H9 (cell line): ENCODE results near the gene DHCR24. TPM values are rescaled to one million over a fixed set of nuclear protein-coding genes. Genes with fewer than 3 reads are reported as not detected.

Experiments used
- DNase-seq: peaks from one replicate; pipeline ENCODE4 v3.0.0-alpha.2; 2017
- H2AFZ ChIP-seq: one replicate; pipeline ENCODE4 v1.6.1; 2013; ENCODE audit warnings: mild to moderate bottlenecking, low read length, control low read depth, moderate library complexity
- H2AK5ac ChIP-seq: 2 replicates; pipeline ENCODE4 v1.6.1; 2013; ENCODE audit warnings: low read length, control low read depth, mixed read lengths; ENCODE audit not compliant: insufficient read length
- H2BK120ac ChIP-seq: one replicate; pipeline ENCODE4 v1.6.1; 2013; ENCODE audit warnings: low read depth, mild to moderate bottlenecking, low read length, control low read depth, inconsistent platforms; ENCODE audit not compliant: poor library complexity, severe bottlenecking
- H2BK12ac ChIP-seq: 2 replicates; pipeline ENCODE4 v1.6.1; 2013; ENCODE audit warnings: low read length, control low read depth, mixed read lengths, low read depth; ENCODE audit not compliant: insufficient read length
- H2BK15ac ChIP-seq: 2 replicates; pipeline ENCODE4 v1.6.1; 2013; ENCODE audit warnings: low read depth, low read length, control low read depth
- H2BK20ac ChIP-seq: one replicate; pipeline ENCODE4 v1.6.1; 2013; ENCODE audit warnings: low read depth, mild to moderate bottlenecking, low read length, control low read depth, inconsistent platforms; ENCODE audit not compliant: poor library complexity, severe bottlenecking
- H2BK5ac ChIP-seq: 2 replicates; pipeline ENCODE4 v1.6.1; 2013; ENCODE audit warnings: low read length, control low read depth, mixed read lengths; ENCODE audit not compliant: insufficient read length
- H3K14ac ChIP-seq: 2 replicates; pipeline ENCODE4 v1.6.1; 2013; ENCODE audit warnings: low read length, control low read depth; ENCODE audit not compliant: insufficient read depth
- H3K18ac ChIP-seq: 2 replicates; pipeline ENCODE4 v1.6.1; 2013; ENCODE audit warnings: low read depth, mild to moderate bottlenecking, mixed read lengths, low read length, control low read depth; ENCODE audit not compliant: insufficient read length
- H3K23ac ChIP-seq: 2 replicates; pipeline ENCODE4 v1.6.1; 2013; ENCODE audit warnings: low read length, control low read depth, mixed read lengths, low read depth; ENCODE audit not compliant: insufficient read length
- H3K23me2 ChIP-seq: 2 replicates; pipeline ENCODE4 v1.6.1; 2013; ENCODE audit warnings: low read depth, mild to moderate bottlenecking, mixed read lengths, low read length, control low read depth; ENCODE audit not compliant: insufficient read length, poor library complexity, severe bottlenecking
- H3K27ac ChIP-seq: 2 replicates; pipeline ENCODE4 v1.5.1; 2013; ENCODE audit warnings: low read length, control low read depth, mixed read lengths, low read depth; ENCODE audit not compliant: insufficient read length
- H3K27me3 ChIP-seq: 2 replicates; pipeline ENCODE4 v1.6.1; 2013; ENCODE audit warnings: low read length, control low read depth, inconsistent platforms; ENCODE audit not compliant: insufficient read depth
- H3K4ac ChIP-seq: 2 replicates; pipeline ENCODE4 v1.6.1; 2013; ENCODE audit warnings: low read depth, mild to moderate bottlenecking, control low read depth, inconsistent platforms, low read length, moderate library complexity
- H3K4me1 ChIP-seq: 2 replicates; pipeline ENCODE4 v1.6.1; 2013; ENCODE audit warnings: low read length, control low read depth, inconsistent platforms; ENCODE audit not compliant: insufficient read depth
- H3K4me2 ChIP-seq: 2 replicates; pipeline ENCODE4 v1.6.1; 2013; ENCODE audit warnings: low read length, control low read depth, mixed read lengths; ENCODE audit not compliant: insufficient read length, insufficient read depth
- H3K56ac ChIP-seq: 2 replicates; pipeline ENCODE4 v1.6.1; 2013; ENCODE audit warnings: low read depth, mild to moderate bottlenecking, mixed read lengths, low read length, control low read depth; ENCODE audit not compliant: insufficient read length
- H3K79me1 ChIP-seq: 2 replicates; pipeline ENCODE4 v1.6.1; 2013; ENCODE audit warnings: low read depth, mild to moderate bottlenecking, moderate library complexity, low read length, control low read depth, inconsistent platforms; ENCODE audit not compliant: insufficient read depth, poor library complexity, severe bottlenecking
- H3K79me2 ChIP-seq: 2 replicates; pipeline ENCODE4 v1.6.1; 2013; ENCODE audit warnings: low read length, control low read depth, inconsistent platforms; ENCODE audit not compliant: insufficient read depth
- H3K9ac ChIP-seq: 2 replicates; pipeline ENCODE4 v1.6.1; 2013; ENCODE audit warnings: low read length, control low read depth, mixed read lengths; ENCODE audit not compliant: insufficient read length; ENCODE audit errors: extremely low read depth
- H3K9me3 ChIP-seq: one replicate; pipeline ENCODE4 v1.6.1; 2013; ENCODE audit warnings: low read depth, low read length, inconsistent platforms; ENCODE audit not compliant: control insufficient read depth
- H3T11ph ChIP-seq: one replicate; pipeline ENCODE4 v1.6.1; 2013; ENCODE audit warnings: mild to moderate bottlenecking, low read length, control low read depth, inconsistent platforms
- H4K20me1 ChIP-seq: one replicate; pipeline ENCODE4 v1.6.1; 2013; ENCODE audit not compliant: control insufficient read depth, insufficient read length, insufficient read depth
- H4K5ac ChIP-seq: 2 replicates; pipeline ENCODE4 v1.6.1; 2013; ENCODE audit warnings: low read depth, mild to moderate bottlenecking, mixed read lengths, low read length, control low read depth; ENCODE audit not compliant: insufficient read length
- H4K8ac ChIP-seq: replicated peaks from 2 replicates; pipeline ENCODE4 v1.6.1; 2013; ENCODE audit warnings: low read length, control low read depth, mixed read lengths, low read depth; ENCODE audit not compliant: insufficient read length
- H4K91ac ChIP-seq: 2 replicates; pipeline ENCODE4 v1.6.1; 2013; ENCODE audit warnings: low read depth, mild to moderate bottlenecking, moderate library complexity, mixed read lengths, low read length, control low read depth; ENCODE audit not compliant: insufficient read length
- H3K27ac Mint-ChIP-seq, 3 experiments: 2 replicates in 2 of 3; 3 replicates in 1 of 3; pipeline ENCODE4 v1.8.0; 2020 to 2021; ENCODE audit warnings: mixed read lengths in 3 of 3, mild to moderate bottlenecking in 1 of 3, moderate library complexity in 1 of 3
- H3K27me3 Mint-ChIP-seq: 2 replicates; pipeline ENCODE4 v1.8.0; 2021; ENCODE audit warnings: low read depth, mild to moderate bottlenecking, moderate library complexity, mixed read lengths
- H3K36me3 Mint-ChIP-seq, 3 experiments: 2 replicates in 2 of 3; 3 replicates in 1 of 3; pipeline ENCODE4 v1.8.0; 2020 to 2021; ENCODE audit warnings: low read depth in 3 of 3, mixed read lengths in 3 of 3; ENCODE audit not compliant: insufficient read depth in 1 of 3
- H3K4me1 Mint-ChIP-seq, 2 experiments: 2 replicates each; pipeline ENCODE4 v1.8.0; 2020; ENCODE audit warnings: mixed read lengths in 2 of 2
- H3K4me3 Mint-ChIP-seq, 2 experiments: 2 replicates in 1 of 2; 3 replicates in 1 of 2; pipeline ENCODE4 v1.8.0; 2020 to 2021; ENCODE audit warnings: mild to moderate bottlenecking in 2 of 2, mixed read lengths in 2 of 2, moderate library complexity in 1 of 2
- H3K9me3 Mint-ChIP-seq, 2 experiments: 2 replicates in 1 of 2; 3 replicates in 1 of 2; pipeline ENCODE4 v1.8.0; 2020; ENCODE audit warnings: mild to moderate bottlenecking in 2 of 2, mixed read lengths in 2 of 2, moderate library complexity in 1 of 2
- CTCF ChIP-seq: fragments of 200-600 bp; sonication (generic); conservative IDR thresholded peaks from 3 replicates; pipeline ENCODE4 v1.8.0; 2021; ENCODE audit warnings: antibody characterized with exemption, mild to moderate bottlenecking
- WGBS: extraction: QIAGEN DNeasy Blood & Tissue Kit; methylation state at CpG from one replicate; pipeline ENCODE4 v1.1.7; 2013; ENCODE audit warnings: missing lambda C conversion rate, low lambda C conversion rate, mixed read lengths; ENCODE audit not compliant: insufficient read length; ENCODE audit errors: extremely low coverage; 5-methylcytosine and 5-hydroxymethylcytosine counted together
- total RNA-seq: library from RNA; stranded (reverse); gene quantifications from 2 replicates; pipeline ENCODE4 v1.2.1, GENCODE V29; 2021

DHCR24 gene
- total RNA-seq, 1 experiment from 2014 or later: 318 TPM

- WGBS: no CpG with 5 or more reads among the region's 5 CpGs
- no peaks in the 10 kb centered on the region for H3K9me3 Mint-ChIP-seq
- H3K27me3 Mint-ChIP-seq: no peaks in the 10 kb centered on the region
- H2BK20ac ChIP-seq: no peak overlapping the region
- no peak overlapping the region for H2BK15ac ChIP-seq
- H2AFZ ChIP-seq: no peak overlapping the region
- H3K4me3 Mint-ChIP-seq: no peak overlapping the region
- no peak overlapping the region for H2BK120ac ChIP-seq
- H3K4me2 ChIP-seq: no peak overlapping the region
- no peaks in the 10 kb centered on the region for H3K79me1 ChIP-seq
- no peak overlapping the region for H2BK5ac ChIP-seq
- H3K79me2 ChIP-seq: no peaks in the 10 kb centered on the region
- H2AK5ac ChIP-seq: no peak overlapping the region
- no peak overlapping the region for H4K5ac ChIP-seq
- TF ChIP-seq CTCF: no peak
- H3K4me1 ChIP-seq: no peaks in the 10 kb centered on the region
- no peak overlapping the region for H3K4ac ChIP-seq
- peaks cover 63 to 79% (median 63%) of the 10 kb centered on the region in 3 experiments for H3K36me3 Mint-ChIP-seq
- no peak overlapping the region for H4K91ac ChIP-seq
- no peak overlapping the region for H3K14ac ChIP-seq
- no peak overlapping the region for H2BK12ac ChIP-seq
- H4K8ac ChIP-seq: no peak overlapping the region
- H4K20me1 ChIP-seq: no peaks in the 10 kb centered on the region
- no peaks in the 10 kb centered on the region for H3K9me3 ChIP-seq
- H3K27me3 ChIP-seq: no peaks in the 10 kb centered on the region
- no peak overlapping the region for H3K18ac ChIP-seq
- no peaks in the 10 kb centered on the region for H3K23me2 ChIP-seq
- no peak overlapping the region for H3K23ac ChIP-seq
- H3K27ac Mint-ChIP-seq: no peak overlapping the region; a peak in 1 of 7 replicates
- H3K4me1 Mint-ChIP-seq: no peaks in the 10 kb centered on the region
- no peak overlapping the region for H3K9ac ChIP-seq
- no peak overlapping the region for H3K27ac ChIP-seq
- no peak for DNase-seq
- H3K56ac ChIP-seq: no peak overlapping the region
- H3T11ph ChIP-seq: no peak overlapping the region
Measured at GRCh38 chr1:54850069-54850730, 36.8 kb downstream of the DHCR24 start.
